Naive thymus-derived CD4-positive, alpha-beta T cell (primary cell): ENCODE measurements around the gene ANXA10. TPM values are rescaled to one million over a fixed set of nuclear protein-coding genes. Genes with fewer than 3 reads are reported as not detected.
A peak's percentile ranks its signal among the peaks of the same experiment; 100 is the strongest.

Experiments used
- ATAC-seq: fragments of 150-1000 bp; cut with Tn5 transposase; 2 replicates; pipeline ENCODE4 v1.10.0; 2021; ENCODE audit warnings: mild to moderate bottlenecking, moderate library complexity
- CTCF ChIA-PET: fragments of 350-600 bp; sonication (Branson Sonifier 250); formaldehyde crosslinking; loops from one replicate; lab custom pipeline; 2021; ENCODE audit warnings: antibody characterized with exemption; lab: Charles Lee
- POLR2A ChIA-PET: fragments of 350-600 bp; sonication (Branson Sonifier 250); formaldehyde crosslinking; loops from one replicate; lab custom pipeline; 2021; ENCODE audit warnings: antibody characterized with exemption, inconsistent platforms; lab: Charles Lee
- DNase-seq, 9 donors: peaks; one replicate each; pipeline versions ENCODE4 v3.0.0 to v3.0.0-alpha.2; 2020 to 2022; ENCODE audit warnings: mixed read lengths in 1 of 9
- H3K27ac ChIP-seq: one replicate; pipeline ENCODE4 v1.7.0; 2013; ENCODE audit warnings: mild to moderate bottlenecking, low read depth, low read length, moderate library complexity
- H3K27me3 ChIP-seq, 2 donors: one replicate each; pipeline ENCODE4 v1.7.0; 2013; ENCODE audit warnings: low read length in 2 of 2, mild to moderate bottlenecking in 2 of 2, moderate library complexity in 2 of 2; ENCODE audit not compliant: control insufficient read depth in 2 of 2, insufficient read depth in 2 of 2
- H3K36me3 ChIP-seq, 3 experiments: 1 replicate in 2 of 3; 2 replicates in 1 of 3; pipeline ENCODE4 v1.7.0; 2013; ENCODE audit warnings: low read length in 3 of 3, mild to moderate bottlenecking in 3 of 3, moderate library complexity in 1 of 3; ENCODE audit not compliant: insufficient read depth in 3 of 3, control insufficient read depth in 2 of 3
- H3K4me1 ChIP-seq, 2 donors: one replicate each; pipeline ENCODE4 v1.7.0; 2013; ENCODE audit warnings: low read length in 2 of 2, mild to moderate bottlenecking in 2 of 2, moderate library complexity in 1 of 2; ENCODE audit not compliant: control insufficient read depth in 2 of 2, insufficient read depth in 2 of 2
- H3K4me3 ChIP-seq: 2 replicates; pipeline ENCODE4 v1.7.0; 2013; ENCODE audit warnings: mild to moderate bottlenecking, low read length
- H3K9me3 ChIP-seq, 3 experiments: 1 replicate in 2 of 3; 2 replicates in 1 of 3; pipeline ENCODE4 v1.7.0; 2013; ENCODE audit warnings: low read length in 3 of 3; ENCODE audit not compliant: control insufficient read depth in 2 of 3
- H3K27ac Mint-ChIP-seq, 9 donors: one replicate each; pipeline ENCODE4 v1.8.0; 2020 to 2022; ENCODE audit warnings: mixed read lengths in 9 of 9, mild to moderate bottlenecking in 8 of 9, moderate library complexity in 5 of 9, inconsistent platforms in 2 of 9
- H3K27me3 Mint-ChIP-seq, 5 donors: one replicate each; pipeline ENCODE4 v1.8.0; 2021 to 2022; ENCODE audit warnings: mixed read lengths in 5 of 5, mild to moderate bottlenecking in 1 of 5
- H3K36me3 Mint-ChIP-seq, 5 donors: one replicate each; pipeline ENCODE4 v1.8.0; 2020 to 2022; ENCODE audit warnings: mixed read lengths in 5 of 5, mild to moderate bottlenecking in 3 of 5, inconsistent platforms in 1 of 5
- H3K4me1 Mint-ChIP-seq, 7 donors: one replicate each; pipeline ENCODE4 v1.8.0; 2020 to 2022; ENCODE audit warnings: mixed read lengths in 7 of 7, mild to moderate bottlenecking in 3 of 7, inconsistent platforms in 1 of 7
- H3K4me3 Mint-ChIP-seq, 10 donors: one replicate each; pipeline ENCODE4 v1.8.0; 2020 to 2022; ENCODE audit warnings: mild to moderate bottlenecking in 10 of 10, mixed read lengths in 10 of 10, moderate library complexity in 6 of 10, inconsistent platforms in 2 of 10
- H3K9me3 Mint-ChIP-seq, 11 donors: one replicate each; pipeline ENCODE4 v1.8.0; 2020 to 2022; ENCODE audit warnings: mixed read lengths in 11 of 11, mild to moderate bottlenecking in 4 of 11, inconsistent platforms in 1 of 11, moderate library complexity in 1 of 11
- intact Hi-C, 2 donors: fragments of 100-400 bp; cut with micrococcal nuclease; formaldehyde crosslinking; loops; one replicate each; pipeline ENCODE4 v1.15.1; 2023
- polyA plus RNA-seq, 2 donors: library from polyadenylated mRNA; unstranded; fragments of 300-500 nt; fragmentation: Illumina TruSeq; gene quantifications; one replicate each; pipeline ENCODE4 v1.2.3, GENCODE V29; 2021
- total RNA-seq, 6 experiments: library from RNA in 5 of 6; stranded (reverse) in 5 of 6; gene quantifications; 1 replicate in 5 of 6; 2 replicates in 1 of 6; pipeline ENCODE4 v1.2.3 and lab custom pipeline; 2021 to 2026

ANXA10 gene
- total and polyA plus RNA-seq, 7 experiments from 2014 or later = not detected

DNA sequence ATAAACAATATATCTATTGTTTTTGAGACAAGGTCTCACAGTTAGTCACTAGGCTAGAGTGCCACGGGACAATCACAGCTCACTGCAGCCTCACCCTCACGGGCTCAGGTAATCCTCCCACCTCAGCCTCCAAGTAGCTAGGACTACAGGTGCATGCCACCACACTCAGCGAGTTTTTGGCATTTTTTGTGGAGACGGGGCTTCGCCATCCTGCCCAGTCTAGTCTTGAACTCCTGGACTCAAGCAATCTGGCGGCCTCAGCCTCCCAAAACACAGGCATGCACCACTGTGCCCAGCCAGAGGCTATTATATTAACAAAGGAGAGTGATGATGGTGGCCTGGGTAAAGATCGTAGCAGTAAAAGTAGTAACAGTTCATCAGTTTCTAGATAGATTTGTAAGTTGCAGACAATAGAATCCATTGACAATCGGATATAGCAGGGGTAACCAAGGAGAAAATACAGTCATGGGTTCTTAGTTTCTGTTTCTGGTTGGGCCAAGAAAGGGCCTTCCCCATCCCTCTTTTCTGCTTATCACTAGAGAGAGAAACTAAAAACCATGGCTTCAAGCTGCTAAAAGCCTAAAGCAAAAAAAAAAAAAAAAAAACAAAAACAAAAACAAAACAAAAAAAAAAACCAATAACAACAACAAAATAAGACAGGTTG is 60.6 kb downstream of the ANXA10 start:
- intact Hi-C loops = no loop called here
- ChIA-PET POLR2A (no interaction called here), CTCF (interaction anchor here (0.6 to 0.7 kb wide), 3 partner anchors 10 to 232 kb away, joined by 3 to 4 read pairs (median 3); no protein-coding TSS in a partner anchor)
- Histone ChIP-seq H3K27ac (no peak overlapping the region), H3K4me3 (no peak overlapping the region), H3K36me3 (no peaks in the 10 kb centered on the region), H3K4me1 (no peaks in the 10 kb centered on the region), H3K27me3 (no peaks in the 10 kb centered on the region), H3K9me3 (no peaks in the 10 kb centered on the region)
- Mint-ChIP-seq H3K27ac (peak overlapping the region in 1 of 9 donors; percentile 73), H3K27me3 (peaks cover 0 to 6% (median 4%) of the 10 kb centered on the region in 5 donors), H3K36me3 (no peaks in the 10 kb centered on the region), H3K4me1 (peaks cover 0 to 9% (median 5%) of the 10 kb centered on the region in 7 donors), H3K9me3 (no peaks in the 10 kb centered on the region), H3K4me3 (peak overlapping the region in 9 of 10 donors; percentile 17 to 62 (median 48))
- ATAC-seq (no peak), DNase-seq (no peak)

DNA sequence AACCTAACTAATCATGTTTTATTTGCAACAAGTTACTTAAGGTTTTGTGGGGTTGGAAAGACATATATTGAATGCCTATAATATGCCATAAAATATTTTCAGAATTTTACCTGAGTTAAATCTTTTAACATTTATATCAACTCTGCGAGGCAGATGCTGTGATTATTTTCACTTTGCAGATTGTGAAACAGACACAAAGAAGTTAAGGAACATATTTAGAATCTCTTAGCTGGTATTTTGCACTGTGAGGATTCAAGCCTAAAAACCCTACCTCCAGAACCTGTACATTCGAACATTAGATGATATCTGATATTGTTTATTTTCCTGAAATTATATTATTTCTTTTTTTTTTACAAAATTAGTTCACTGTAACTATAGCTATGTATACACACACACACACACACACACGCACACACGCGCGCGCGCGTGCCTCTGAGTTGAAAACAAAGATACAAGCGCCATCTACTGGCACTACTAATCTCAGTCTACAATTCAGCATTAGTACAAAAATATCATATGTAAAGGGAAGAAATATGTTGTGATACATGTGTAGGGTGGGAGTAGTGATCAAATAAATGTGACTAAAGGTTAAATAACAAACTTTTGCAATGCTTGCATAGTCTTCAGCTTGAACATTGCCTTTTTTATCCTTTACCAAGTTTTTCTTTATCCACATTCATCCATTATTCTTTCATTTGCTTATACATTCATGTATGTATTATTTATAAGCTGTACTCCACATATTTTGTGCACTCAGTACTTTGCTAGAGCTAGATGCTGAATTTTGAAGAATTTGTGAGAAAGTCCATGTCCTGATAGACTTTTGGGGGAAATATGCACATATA is 61.5 kb downstream of the ANXA10 start:
- ChIA-PET POLR2A (no interaction called here), CTCF (interaction anchor here (0.6 to 1.6 kb wide), 6 partner anchors 8 to 232 kb away, joined by 3 to 5 read pairs (median 3); no protein-coding TSS in a partner anchor)
- Mint-ChIP-seq H3K4me1 (peaks cover 0 to 9% (median 5%) of the 10 kb centered on the region in 7 donors), H3K4me3 (peak overlapping the region in 7 of 10 donors; percentile 17 to 62 (median 48)), H3K9me3 (peaks cover 0 to 2% (median 0%) of the 10 kb centered on the region in 11 donors), H3K36me3 (no peaks in the 10 kb centered on the region), H3K27me3 (peaks cover 0 to 6% (median 4%) of the 10 kb centered on the region in 5 donors), H3K27ac (no peak overlapping the region)
- DNase-seq = peak in 8 of 9 donors; percentile 23 to 72 (median 58)
- no peaks in the 10 kb centered on the region for H3K27me3 ChIP-seq
- intact Hi-C loops = loop anchor here in 1 of 2 donors (2.0 kb wide), 1 partner anchor 1987 kb away; no protein-coding TSS in a partner anchor
- peak; percentile 82 for ATAC-seq
- H3K9me3 ChIP-seq = no peaks in the 10 kb centered on the region
- no peaks in the 10 kb centered on the region for H3K36me3 ChIP-seq
- H3K4me3 ChIP-seq = no peak overlapping the region
- H3K4me1 ChIP-seq = no peaks in the 10 kb centered on the region
- H3K27ac ChIP-seq = no peak overlapping the region

DNA sequence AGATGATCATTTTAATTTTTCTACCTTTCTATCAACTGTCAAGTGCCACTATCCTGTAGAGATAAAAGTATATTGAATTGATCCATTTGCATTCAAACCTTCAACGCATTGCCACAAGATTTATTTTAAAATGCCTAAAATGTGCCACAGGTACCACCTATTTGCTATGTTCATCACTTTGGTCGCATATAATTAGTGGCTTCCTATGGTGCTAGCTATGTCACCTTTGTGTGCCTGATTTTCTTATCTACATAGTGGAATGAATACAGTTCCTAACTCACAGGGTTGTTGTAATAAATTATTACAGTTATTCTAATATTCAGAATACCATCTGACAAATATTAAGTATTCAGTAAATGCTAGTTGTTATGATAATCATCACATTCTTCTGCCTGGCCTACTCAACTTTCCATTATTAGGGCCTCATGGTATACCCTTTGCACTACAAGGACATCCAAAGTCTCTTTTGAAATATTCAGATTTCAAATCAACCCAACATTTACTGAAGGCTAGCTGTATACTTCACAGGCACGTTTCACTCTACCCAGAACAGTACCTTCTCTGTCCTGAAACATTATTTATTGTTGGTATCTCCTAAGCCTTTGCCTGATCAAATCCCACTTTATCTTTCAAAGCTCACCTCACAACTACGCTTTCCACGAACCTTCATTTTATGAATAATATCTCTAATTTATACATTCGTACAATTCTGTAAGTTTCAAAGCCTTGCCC is 62.4 kb downstream of the ANXA10 start:
- Mint-ChIP-seq H3K27ac (no peak overlapping the region), H3K27me3 (peaks cover 0 to 6% (median 4%) of the 10 kb centered on the region in 5 donors), H3K4me3 (no peak overlapping the region), H3K4me1 (peaks cover 0 to 9% (median 5%) of the 10 kb centered on the region in 7 donors), H3K36me3 (no peaks in the 10 kb centered on the region), H3K9me3 (peaks cover 0 to 10% (median 0%) of the 10 kb centered on the region in 11 donors)
- POLR2A ChIA-PET = no interaction called here
- ATAC-seq = no peak
- no peak for DNase-seq
- Histone ChIP-seq H3K9me3 (no peaks in the 10 kb centered on the region), H3K4me1 (no peaks in the 10 kb centered on the region), H3K36me3 (no peaks in the 10 kb centered on the region), H3K4me3 (no peak overlapping the region), H3K27ac (no peak overlapping the region), H3K27me3 (no peaks in the 10 kb centered on the region)
- intact Hi-C loops = loop anchor here in 1 of 2 donors (2.0 kb wide), 1 partner anchor 1988 kb away; no protein-coding TSS in a partner anchor
- CTCF ChIA-PET = interaction anchor here (0.6 to 1.6 kb wide), 4 partner anchors 9 to 35 kb away, joined by 3 to 5 read pairs (median 3); no protein-coding TSS in a partner anchor

DNA sequence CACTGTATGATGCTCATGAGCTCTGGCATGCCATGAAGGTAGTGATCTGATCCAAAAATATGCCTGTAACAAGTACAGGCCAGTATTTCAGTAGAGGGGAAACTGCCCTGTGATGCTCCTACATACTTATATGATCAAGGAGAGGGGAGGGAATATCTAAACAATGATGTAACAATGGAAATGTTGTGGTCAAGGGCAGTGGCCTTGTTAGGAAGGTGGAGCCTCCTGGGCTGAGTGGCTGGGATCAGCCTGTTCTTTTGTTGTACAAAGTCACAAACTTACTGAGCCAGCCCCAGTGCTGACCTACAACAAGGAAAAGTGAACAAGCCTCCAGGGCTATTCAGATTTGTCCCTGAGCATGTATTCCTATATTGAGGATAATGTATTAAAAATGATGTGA is 70.3 kb downstream of the ANXA10 start:
- Mint-ChIP-seq H3K36me3 (no peaks in the 10 kb centered on the region), H3K27me3 (peaks cover 0 to 13% (median 7%) of the 10 kb centered on the region in 5 donors), H3K27ac (no peak overlapping the region), H3K4me3 (no peak overlapping the region), H3K4me1 (peaks cover 0 to 4% (median 0%) of the 10 kb centered on the region in 7 donors), H3K9me3 (peaks cover 0 to 25% (median 8%) of the 10 kb centered on the region in 11 donors)
- POLR2A ChIA-PET = no interaction called here
- Histone ChIP-seq H3K27ac (no peak overlapping the region), H3K4me1 (no peaks in the 10 kb centered on the region), H3K9me3 (no peaks in the 10 kb centered on the region), H3K36me3 (no peaks in the 10 kb centered on the region), H3K4me3 (no peak overlapping the region), H3K27me3 (no peaks in the 10 kb centered on the region)
- CTCF ChIA-PET = no interaction called here
- no peak for DNase-seq
- intact Hi-C loops = no loop called here
- no peak for ATAC-seq

DNA sequence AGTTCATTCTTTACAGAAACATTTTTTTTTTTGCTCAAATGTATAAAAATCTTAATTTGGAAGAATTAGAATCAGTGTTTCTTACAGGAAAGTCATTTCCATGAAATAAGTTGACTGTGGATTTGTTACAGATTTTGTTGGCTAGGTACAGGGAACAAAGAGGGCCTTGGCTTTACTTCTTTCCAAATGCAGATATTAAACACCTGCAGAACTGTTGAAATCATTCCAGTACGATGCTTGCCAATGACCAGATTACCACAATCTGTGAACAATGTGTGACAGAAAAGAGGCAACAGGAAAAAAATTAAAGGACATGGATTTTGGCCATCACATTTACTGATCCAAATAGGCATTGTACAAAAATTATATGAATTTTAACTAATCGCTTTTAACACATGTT is 70.8 kb downstream of the ANXA10 start:
- no peak overlapping the region for H3K4me3 ChIP-seq
- peaks cover 0 to 9% (median 0%) of the 10 kb centered on the region in 7 donors for H3K4me1 Mint-ChIP-seq
- DNase-seq (no peak), ATAC-seq (no peak)
- peaks cover 0 to 13% (median 7%) of the 10 kb centered on the region in 5 donors for H3K27me3 Mint-ChIP-seq
- POLR2A ChIA-PET = no interaction called here
- intact Hi-C loops = no loop called here
- H3K27ac ChIP-seq = no peak overlapping the region
- no peaks in the 10 kb centered on the region for H3K27me3 ChIP-seq
- no peak overlapping the region for H3K4me3 Mint-ChIP-seq
- no peaks in the 10 kb centered on the region for H3K36me3 Mint-ChIP-seq
- H3K36me3 ChIP-seq = no peaks in the 10 kb centered on the region
- H3K9me3 ChIP-seq = no peaks in the 10 kb centered on the region
- CTCF ChIA-PET = no interaction called here
- H3K4me1 ChIP-seq = no peaks in the 10 kb centered on the region
- peaks cover 0 to 25% (median 8%) of the 10 kb centered on the region in 11 donors for H3K9me3 Mint-ChIP-seq
- H3K27ac Mint-ChIP-seq = no peak overlapping the region

DNA sequence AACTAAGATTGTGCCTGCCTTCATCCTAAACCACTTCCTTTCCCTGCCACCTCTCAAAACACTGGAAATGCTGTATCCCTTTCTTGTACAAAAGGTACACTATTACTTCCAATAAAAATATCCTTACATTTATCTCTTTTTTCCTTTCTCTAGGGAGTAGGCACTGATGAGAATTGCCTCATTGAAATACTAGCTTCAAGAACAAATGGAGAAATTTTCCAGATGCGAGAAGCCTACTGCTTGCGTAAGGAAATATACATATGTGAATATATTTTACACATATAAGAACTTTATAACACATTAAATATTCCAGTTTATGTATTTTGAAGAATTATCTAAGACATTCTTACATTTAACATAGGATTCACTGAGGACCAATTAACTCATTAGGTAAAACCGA is 71.7 kb downstream of the ANXA10 start:
- Mint-ChIP-seq H3K27ac (no peak overlapping the region), H3K27me3 (peaks cover 0 to 13% (median 7%) of the 10 kb centered on the region in 5 donors), H3K4me3 (no peak overlapping the region), H3K9me3 (peaks cover 0 to 24% (median 8%) of the 10 kb centered on the region in 11 donors), H3K36me3 (no peaks in the 10 kb centered on the region), H3K4me1 (peaks cover 0 to 9% (median 0%) of the 10 kb centered on the region in 7 donors)
- intact Hi-C loops = no loop called here
- ChIA-PET CTCF (no interaction called here), POLR2A (no interaction called here)
- H3K4me1 ChIP-seq = no peaks in the 10 kb centered on the region
- no peaks in the 10 kb centered on the region for H3K27me3 ChIP-seq
- no peak overlapping the region for H3K4me3 ChIP-seq
- DNase-seq (no peak), ATAC-seq (no peak)
- H3K27ac ChIP-seq = no peak overlapping the region
- H3K36me3 ChIP-seq = no peaks in the 10 kb centered on the region
- H3K9me3 ChIP-seq = no peaks in the 10 kb centered on the region
